Right atrium auricular region (tissue), 2 donors: Measurements from ENCODE around the gene KMT2E. TPM values are rescaled to one million over a fixed set of nuclear protein-coding genes. Genes with fewer than 3 reads are reported as not detected.

Experiments used
- DNase-seq: peaks from one replicate; pipeline ENCODE4 v3.0.0-alpha.2; 2019; ENCODE audit warnings: low spot score
- H3K27ac ChIP-seq, 2 donors: fragments of 200-600 bp; sonication (generic); 1 replicate in 1 of 2; 2 replicates in 1 of 2; pipeline ENCODE4 v1.5.1; 2016 to 2019
- H3K27me3 ChIP-seq, 2 donors: fragments of 200-600 bp; sonication (generic); one replicate each; pipeline versions ENCODE4 v1.5.1 to v1.6.0; 2017 to 2019
- H3K36me3 ChIP-seq: fragments of 200-600 bp; sonication (generic); one replicate; pipeline ENCODE4 v1.5.1; 2016
- H3K4me1 ChIP-seq, 2 donors: fragments of 200-600 bp; sonication (generic); one replicate each; pipeline versions ENCODE4 v1.5.1 to v1.6.0; 2017 to 2019
- H3K4me3 ChIP-seq, 2 donors: fragments of 200-600 bp; sonication (generic); 1 replicate in 1 of 2; 2 replicates in 1 of 2; pipeline ENCODE4 v1.5.1; 2017 to 2019; ENCODE audit warnings: mild to moderate bottlenecking in 1 of 2, moderate library complexity in 1 of 2
- H3K9me3 ChIP-seq, 2 donors: fragments of 200-600 bp; sonication (generic); one replicate each; pipeline ENCODE4 v1.5.1; 2019
- CTCF ChIP-seq, 2 donors: fragments of 200-600 bp; sonication (generic); IDR thresholded peaks; one replicate each; pipeline ENCODE4 v1.5.1; 2019; ENCODE audit warnings: antibody characterized with exemption in 2 of 2
- total RNA-seq, 2 donors: library from RNA; depleted of rRNA; stranded (reverse); fragments of >200 nt; gene quantifications; one replicate each; pipeline ENCODE4 v1.1.0, GENCODE V29; 2016

Gene KMT2E
- total RNA-seq, 2 donors from 2014 or later = 51.4 to 81.3 TPM

GRCh38 chr7:105068886-105069285, 54.9 kb downstream of the KMT2E start:
- H3K4me3 ChIP-seq = no peak overlapping the region
- peaks cover 43% of the 10 kb centered on the region for H3K36me3 ChIP-seq
- no peaks in the 10 kb centered on the region for H3K9me3 ChIP-seq
- H3K27me3 ChIP-seq = no peaks in the 10 kb centered on the region
- no peaks in the 10 kb centered on the region for H3K4me1 ChIP-seq
- no peak for TF ChIP-seq CTCF (IDR thresholded peaks at IDR 0.05)
- no peak overlapping the region for H3K27ac ChIP-seq
- no peak for DNase-seq

- no peaks in the 10 kb centered on the region for H3K9me3 ChIP-seq
- no peaks in the 10 kb centered on the region for H3K4me1 ChIP-seq
- no peak for DNase-seq
- no peak overlapping the region for H3K27ac ChIP-seq
- H3K36me3 ChIP-seq = peaks cover 76% of the 10 kb centered on the region
- no peak for TF ChIP-seq CTCF (IDR thresholded peaks at IDR 0.05)
- H3K27me3 ChIP-seq = no peaks in the 10 kb centered on the region
- H3K4me3 ChIP-seq = no peak overlapping the region
Observed at GRCh38 chr7:105073143-105073542, 59.1 kb downstream of the KMT2E start.

GRCh38 chr7:105079348-105079747, 65.3 kb downstream of the KMT2E start:
- Histone ChIP-seq H3K4me1 (no peaks in the 10 kb centered on the region), H3K4me3 (no peak overlapping the region), H3K36me3 (peaks cover 95% of the 10 kb centered on the region), H3K27me3 (no peaks in the 10 kb centered on the region), H3K9me3 (no peaks in the 10 kb centered on the region), H3K27ac (no peak overlapping the region)
- no peak for DNase-seq
- no peak for TF ChIP-seq CTCF (IDR thresholded peaks at IDR 0.05)

- H3K36me3 ChIP-seq = peaks cover 68% of the 10 kb centered on the region
- no peaks in the 10 kb centered on the region for H3K9me3 ChIP-seq
- H3K27me3 ChIP-seq = no peaks in the 10 kb centered on the region
- no peak overlapping the region for H3K4me3 ChIP-seq
- H3K4me1 ChIP-seq = no peaks in the 10 kb centered on the region
- peak overlapping the region; percentile 36 to 49 for H3K27ac ChIP-seq
- DNase-seq = no peak
- no peak for TF ChIP-seq CTCF (IDR thresholded peaks at IDR 0.05)
Observed at GRCh38 chr7:105084581-105084980, 70.6 kb downstream of the KMT2E start.

- no peak overlapping the region for H3K4me3 ChIP-seq
- no peaks in the 10 kb centered on the region for H3K27me3 ChIP-seq
- no peak for DNase-seq
- peaks cover 64% of the 10 kb centered on the region for H3K36me3 ChIP-seq
- no peak for TF ChIP-seq CTCF (IDR thresholded peaks at IDR 0.05)
- H3K27ac ChIP-seq = no peak overlapping the region
- no peaks in the 10 kb centered on the region for H3K4me1 ChIP-seq
- H3K9me3 ChIP-seq = no peaks in the 10 kb centered on the region
Observed at GRCh38 chr7:105086850-105087249, 72.8 kb downstream of the KMT2E start.

GRCh38 chr7:105087981-105088380, 74.0 kb downstream of the KMT2E start:
- Histone ChIP-seq H3K36me3 (peaks cover 68% of the 10 kb centered on the region), H3K27me3 (no peaks in the 10 kb centered on the region), H3K9me3 (no peaks in the 10 kb centered on the region), H3K4me1 (no peaks in the 10 kb centered on the region), H3K4me3 (no peak overlapping the region), H3K27ac (no peak overlapping the region)
- no peak for DNase-seq
- TF ChIP-seq CTCF (IDR thresholded peaks at IDR 0.05) = no peak
